ENCODE data around the gene C19orf67.

The C19orf67 gene

DNA sequence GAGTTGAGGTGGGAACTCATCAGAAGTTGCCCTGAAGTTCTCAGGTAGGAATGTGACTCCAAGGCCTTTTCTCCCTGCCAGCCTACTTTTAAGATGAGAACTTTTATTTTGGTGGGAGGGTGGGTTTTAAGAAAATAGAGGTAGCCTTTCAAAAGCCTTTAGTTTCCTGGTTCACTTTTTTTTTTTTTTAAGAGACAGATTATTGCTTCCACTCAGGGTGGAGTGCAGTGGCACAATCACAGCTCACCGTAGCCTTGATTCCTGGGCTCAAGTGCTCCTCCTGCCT lies 3.0 kb downstream of the C19orf67 start:
- H3K9me3 ChIP-seq (ENCODE audit: control insufficient read depth, low read length): no peaks in the 10 kb centered on the region
- peaks cover 5% of the 10 kb centered on the region for H3K4me1 ChIP-seq
- H3K27me3 ChIP-seq (ENCODE audit: control insufficient read depth, insufficient read depth, low read length): no peaks in the 10 kb centered on the region
- no peak overlapping the region for H3K9ac ChIP-seq
- peak overlapping the region; percentile 99 for H3K4me2 ChIP-seq (ENCODE audit: low read length)
- no peak overlapping the region for H3K27ac ChIP-seq
- peak overlapping the region; percentile 97 for H3K4me3 ChIP-seq (ENCODE audit: low read depth, low read length)
- peaks cover 6% of the 10 kb centered on the region for H3K79me2 ChIP-seq
- no peak overlapping the region for H2AFZ ChIP-seq
- H3K36me3 ChIP-seq (ENCODE audit: control insufficient read depth, insufficient read depth, low read length): no peaks in the 10 kb centered on the region
- TF ChIP-seq, protein P1, sequence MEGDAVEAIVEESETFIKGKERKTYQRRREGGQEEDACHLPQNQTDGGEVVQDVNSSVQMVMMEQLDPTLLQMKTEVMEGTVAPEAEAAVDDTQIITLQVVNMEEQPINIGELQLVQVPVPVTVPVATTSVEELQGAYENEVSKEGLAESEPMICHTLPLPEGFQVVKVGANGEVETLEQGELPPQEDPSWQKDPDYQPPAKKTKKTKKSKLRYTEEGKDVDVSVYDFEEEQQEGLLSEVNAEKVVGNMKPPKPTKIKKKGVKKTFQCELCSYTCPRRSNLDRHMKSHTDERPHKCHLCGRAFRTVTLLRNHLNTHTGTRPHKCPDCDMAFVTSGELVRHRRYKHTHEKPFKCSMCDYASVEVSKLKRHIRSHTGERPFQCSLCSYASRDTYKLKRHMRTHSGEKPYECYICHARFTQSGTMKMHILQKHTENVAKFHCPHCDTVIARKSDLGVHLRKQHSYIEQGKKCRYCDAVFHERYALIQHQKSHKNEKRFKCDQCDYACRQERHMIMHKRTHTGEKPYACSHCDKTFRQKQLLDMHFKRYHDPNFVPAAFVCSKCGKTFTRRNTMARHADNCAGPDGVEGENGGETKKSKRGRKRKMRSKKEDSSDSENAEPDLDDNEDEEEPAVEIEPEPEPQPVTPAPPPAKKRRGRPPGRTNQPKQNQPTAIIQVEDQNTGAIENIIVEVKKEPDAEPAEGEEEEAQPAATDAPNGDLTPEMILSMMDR (IDR thresholded peaks at IDR 0.05): no peak

DNA sequence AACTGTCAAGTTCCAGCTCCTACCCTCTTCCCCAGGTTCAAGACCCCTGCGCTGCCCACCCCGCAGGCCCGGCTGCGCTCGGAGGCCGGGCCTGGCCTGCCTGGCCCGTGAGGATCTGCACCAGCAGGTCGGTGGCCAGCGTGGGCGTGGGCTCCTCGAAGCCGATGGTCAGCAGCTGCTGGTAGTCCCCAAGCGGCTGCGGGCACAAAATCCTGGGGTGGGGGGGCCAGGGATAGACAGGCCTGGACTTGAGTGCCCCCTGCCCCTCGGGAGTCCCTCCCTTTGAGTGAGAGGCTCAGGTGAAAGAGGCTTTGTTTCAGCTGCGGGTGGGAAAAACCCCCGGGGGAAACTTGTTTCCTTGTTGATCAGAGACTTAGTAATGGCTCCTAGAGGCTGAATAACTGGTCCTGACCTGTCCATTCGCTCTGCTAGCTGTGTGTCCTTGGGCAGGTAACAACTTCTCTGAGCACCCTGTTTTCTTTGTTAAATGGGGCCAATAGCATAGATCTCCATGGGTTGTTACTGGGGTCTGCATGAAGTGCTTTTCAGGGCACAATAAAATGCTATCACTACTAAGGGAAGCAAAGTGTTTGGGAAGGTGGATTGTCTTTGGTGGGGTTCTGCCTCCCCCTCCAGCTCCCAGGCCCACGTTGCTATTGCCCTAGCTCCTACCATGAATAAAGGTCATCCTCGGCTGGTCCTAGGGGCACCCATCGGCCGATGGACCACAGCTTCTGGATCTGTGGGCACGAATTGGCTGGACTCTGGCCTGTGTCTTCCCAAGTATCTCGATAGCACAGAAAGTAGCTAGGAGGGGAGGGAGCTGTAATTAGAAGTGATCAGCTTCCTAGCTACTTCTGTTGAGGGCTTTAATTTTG lies 3.5 kb downstream of the C19orf67 start:
- Histone ChIP-seq H3K4me3 (ENCODE audit: low read depth, low read length) (peak overlapping the region; percentile 97), H3K79me2 (peaks cover 6% of the 10 kb centered on the region), H3K4me2 (ENCODE audit: low read length) (peak overlapping the region; percentile 99), H3K9me3 (ENCODE audit: control insufficient read depth, low read length) (no peaks in the 10 kb centered on the region), H2AFZ (peak overlapping the region; percentile 82), H3K27ac (peak overlapping the region; percentile 86), H3K36me3 (ENCODE audit: control insufficient read depth, insufficient read depth, low read length) (no peaks in the 10 kb centered on the region), H3K27me3 (ENCODE audit: control insufficient read depth, insufficient read depth, low read length) (no peaks in the 10 kb centered on the region), H3K9ac (peak overlapping the region; percentile 54), H3K4me1 (peaks cover 5% of the 10 kb centered on the region)
- TF ChIP-seq, protein P1 (IDR thresholded peaks at IDR 0.05): no peak

DNA sequence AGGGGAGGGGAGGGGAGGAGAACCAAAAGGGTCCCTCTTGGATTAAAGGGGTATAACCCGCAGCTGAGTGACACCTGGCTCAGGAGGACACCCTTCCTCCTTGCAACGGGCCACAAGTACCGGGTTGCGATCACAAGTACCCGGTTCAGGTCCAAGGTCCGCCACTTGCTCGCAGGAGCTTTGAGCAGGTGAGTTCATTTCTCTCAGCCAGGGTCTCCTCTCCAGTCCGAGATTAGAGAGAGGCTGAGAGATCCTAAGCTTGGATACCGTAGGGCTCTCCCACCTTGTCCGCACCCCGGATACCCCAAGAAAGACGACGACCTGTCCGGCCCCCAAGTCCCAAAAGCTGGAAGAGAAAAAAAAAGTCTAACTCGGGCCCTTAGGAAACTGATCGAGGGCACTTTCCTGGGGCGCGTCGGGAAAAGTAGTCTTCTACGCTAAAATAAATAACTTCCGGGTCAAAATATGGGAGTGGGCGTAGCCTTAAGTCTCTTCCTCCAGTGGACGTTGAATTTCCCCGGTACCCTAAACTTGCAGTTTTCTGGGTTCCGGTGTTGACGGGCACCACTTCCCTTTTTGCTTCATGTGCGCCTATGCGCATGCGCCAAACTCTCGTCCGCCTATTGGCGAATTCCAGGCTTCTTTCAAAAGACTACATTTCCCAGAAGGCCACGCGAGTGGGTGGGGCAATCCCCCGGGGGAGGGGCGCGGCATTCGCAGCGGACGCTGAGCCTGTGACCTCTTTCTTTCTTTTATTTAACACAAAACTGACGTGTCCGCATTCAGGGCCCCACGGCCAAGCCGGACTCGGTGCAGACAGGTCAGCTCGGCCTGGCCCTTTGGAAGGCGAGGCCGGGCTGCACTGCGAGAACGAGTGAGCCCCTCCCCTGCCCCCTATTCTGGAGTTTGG lies 4.4 kb downstream of the C19orf67 start:
- Histone ChIP-seq H3K27ac (peak overlapping the region; percentile 86), H3K79me2 (peaks cover 6% of the 10 kb centered on the region), H2AFZ (peak overlapping the region; percentile 92), H3K4me3 (ENCODE audit: low read depth, low read length) (peak overlapping the region; percentile 97), H3K9me3 (ENCODE audit: control insufficient read depth, low read length) (no peaks in the 10 kb centered on the region), H3K27me3 (ENCODE audit: control insufficient read depth, insufficient read depth, low read length) (no peaks in the 10 kb centered on the region), H3K36me3 (ENCODE audit: control insufficient read depth, insufficient read depth, low read length) (no peaks in the 10 kb centered on the region), H3K4me2 (ENCODE audit: low read length) (peak overlapping the region; percentile 99), H3K9ac (peak overlapping the region; percentile 62), H3K4me1 (peaks cover 5% of the 10 kb centered on the region)
- TF ChIP-seq, protein P1 (IDR thresholded peaks at IDR 0.05): no peak

DNA sequence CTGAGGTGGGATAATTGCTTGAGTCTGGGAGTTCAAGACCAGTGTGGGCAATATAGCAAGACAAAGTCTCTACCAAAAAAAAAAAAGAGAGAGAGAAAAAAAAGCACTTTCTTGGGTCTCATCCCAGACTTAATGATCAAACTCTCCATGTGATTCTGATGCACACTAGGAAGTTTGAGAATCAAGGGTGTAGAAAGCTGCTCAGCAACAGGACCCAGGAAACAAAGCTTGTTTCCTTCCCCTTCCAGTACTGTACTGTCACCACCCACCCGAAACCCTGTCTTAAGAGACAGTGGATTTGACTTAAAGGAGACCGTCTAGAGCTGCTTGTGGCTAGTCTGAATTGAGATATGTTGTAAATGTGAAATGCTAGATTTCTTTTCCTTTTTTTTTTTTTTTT lies 7.2 kb downstream of the C19orf67 start:
- Histone ChIP-seq H3K79me2 (peaks cover 6% of the 10 kb centered on the region), H3K4me3 (ENCODE audit: low read depth, low read length) (no peak overlapping the region), H3K9me3 (ENCODE audit: control insufficient read depth, low read length) (no peaks in the 10 kb centered on the region), H3K4me1 (peaks cover 11% of the 10 kb centered on the region), H3K36me3 (ENCODE audit: control insufficient read depth, insufficient read depth, low read length) (no peaks in the 10 kb centered on the region), H3K4me2 (ENCODE audit: low read length) (no peak overlapping the region), H3K9ac (no peak overlapping the region), H2AFZ (no peak overlapping the region), H3K27ac (no peak overlapping the region), H3K27me3 (ENCODE audit: control insufficient read depth, insufficient read depth, low read length) (no peaks in the 10 kb centered on the region)
- TF ChIP-seq, protein P1 (IDR thresholded peaks at IDR 0.05): no peak
